HG03442 (cell line): ENCODE measurements around the gene IKBIP.
"Not testable (repeated sequence)": the region's sequence is repeated elsewhere in the genome, so short reads cannot be mapped to it uniquely, and the experiment has no call there.

Experiments used
- ATAC-seq: cut with Tn5 transposase; IDR thresholded peaks from one replicate; pipeline ENCODE4 v1.9.1; 2021; ENCODE audit warnings: mild to moderate bottlenecking, moderate library complexity; ENCODE audit not compliant: unreplicated experiment

IKBIP gene

GRCh38 chr12:98578821-98579220, 65.8 kb downstream of the IKBIP start:
- peak; percentile 50 for ATAC-seq

- ATAC-seq: no peak
Observed at GRCh38 chr12:98578392-98578791, 66.2 kb downstream of the IKBIP start.

GRCh38 chr12:98576795-98577194, 67.8 kb downstream of the IKBIP start:
- not testable (repeated sequence) for ATAC-seq

GRCh38 chr12:98575013-98575412, 69.6 kb downstream of the IKBIP start:
- ATAC-seq: no peak
